Activated CD4-positive, alpha-beta T cell treated with anti-CD3 and anti-CD28 coated beads, Interleukin-10, Interleukin-2, amounts not matched to agents 100 ng/mL and 50 ng/mL, durations not matched to agents 16 hours and 8 hours (primary cell): Measurements from ENCODE around the gene LSM4.
"Not testable (repeated sequence)": the region's sequence is repeated elsewhere in the genome, so short reads cannot be mapped to it uniquely, and the experiment has no call there.

ENCODE experiments used
- DNase-seq: peaks from one replicate; pipeline ENCODE4 v3.0.0-alpha.2; 2020

LSM4 gene

DNA sequence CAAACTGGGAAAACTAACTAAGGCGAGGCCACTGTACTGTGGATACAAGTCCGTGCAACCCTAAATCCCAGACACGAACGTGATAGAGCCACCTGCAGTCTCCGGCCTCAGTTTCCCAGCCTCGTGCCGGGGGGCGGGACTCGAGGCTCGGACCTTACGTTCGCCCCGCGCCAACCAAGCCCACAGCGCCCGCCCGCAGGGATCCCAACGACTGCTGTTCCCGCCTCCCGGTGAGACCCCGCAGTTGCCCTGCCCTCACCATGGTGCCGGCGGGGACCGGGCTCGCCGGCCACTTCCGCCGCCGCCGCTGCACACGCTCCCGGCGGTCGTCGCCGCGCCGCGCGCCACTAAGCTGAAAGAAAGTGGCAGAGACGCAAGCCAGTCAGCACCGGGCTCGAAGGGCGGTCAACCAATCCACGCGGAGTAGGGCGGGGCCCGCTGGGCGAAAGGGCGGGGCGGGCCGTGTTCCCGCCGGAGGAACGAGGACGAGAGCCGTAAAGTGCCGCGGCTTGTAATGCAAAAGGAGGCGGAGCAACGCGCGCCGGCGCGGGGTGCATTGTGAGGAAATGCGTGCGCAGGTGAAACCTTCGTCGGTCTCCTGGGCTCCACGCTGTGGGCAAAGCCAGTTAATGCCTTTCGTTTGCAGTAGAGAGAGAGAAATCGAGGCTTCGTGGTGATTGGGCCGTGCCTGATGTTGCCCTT lies at the start of gene LSM4:
Gene LSM4, minus strand, starts transcription at position 318 of the 702 bp plus-strand sequence. Its CDS starts 56 bp downstream, at position 262.
- DNase-seq, result peak; percentile 100

DNA sequence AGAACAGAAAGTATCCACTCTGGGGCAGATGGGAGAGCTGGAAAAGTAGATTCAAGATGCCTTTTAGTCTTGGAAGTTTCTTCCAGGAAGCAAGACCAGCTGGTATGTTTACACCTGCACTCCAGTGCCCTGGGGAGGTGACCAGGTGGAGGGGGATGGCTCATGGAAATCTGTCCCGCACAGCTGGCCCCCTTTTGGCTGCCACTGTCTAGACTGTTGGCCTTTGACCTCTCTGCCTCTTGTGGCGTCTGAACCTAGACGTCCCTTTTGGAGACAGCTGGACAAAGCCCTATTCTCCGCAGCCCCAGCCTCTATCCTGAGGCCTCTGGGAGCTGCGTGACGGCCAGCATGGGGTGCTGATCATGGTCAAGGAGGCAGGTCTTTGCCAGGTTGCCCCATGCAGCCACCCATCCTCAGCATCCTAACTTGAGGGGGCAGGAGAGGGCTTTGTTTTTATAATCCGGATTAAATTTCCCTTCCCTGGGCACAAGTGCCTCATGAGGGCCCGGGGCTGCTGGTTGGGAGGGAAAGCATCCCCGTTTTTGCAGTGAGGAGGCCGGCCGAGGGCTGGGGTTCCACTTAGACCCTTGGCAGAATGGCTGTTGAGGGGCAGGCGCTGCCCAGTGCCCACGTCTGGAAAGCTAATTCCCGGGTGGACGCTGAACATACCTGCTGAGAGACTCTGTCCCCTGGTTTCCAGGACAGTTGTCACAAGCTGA lies 45.8 kb upstream of the LSM4 start:
- DNase-seq, result no peak

DNA sequence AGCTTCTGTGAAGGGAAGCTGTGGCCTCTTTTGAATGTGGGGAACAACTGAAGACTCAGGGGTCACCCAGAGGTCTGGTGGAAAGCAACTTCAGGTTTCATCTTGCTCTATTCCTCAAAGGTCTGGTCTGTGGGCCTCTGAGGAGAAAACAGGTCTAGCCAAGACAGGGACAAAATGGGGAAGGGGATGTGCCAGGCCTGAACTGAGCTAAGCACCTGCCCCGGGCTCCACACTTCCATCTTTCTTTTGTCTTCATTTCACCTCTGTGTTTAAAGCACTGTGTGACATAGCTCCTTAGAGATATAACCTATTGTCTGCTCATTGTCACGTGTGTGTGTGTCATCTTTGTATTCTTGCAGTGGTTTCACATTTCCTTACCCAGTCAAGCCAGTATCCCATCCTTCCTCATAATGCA lies 43.2 kb upstream of the LSM4 start:
- no peak for DNase-seq

DNA sequence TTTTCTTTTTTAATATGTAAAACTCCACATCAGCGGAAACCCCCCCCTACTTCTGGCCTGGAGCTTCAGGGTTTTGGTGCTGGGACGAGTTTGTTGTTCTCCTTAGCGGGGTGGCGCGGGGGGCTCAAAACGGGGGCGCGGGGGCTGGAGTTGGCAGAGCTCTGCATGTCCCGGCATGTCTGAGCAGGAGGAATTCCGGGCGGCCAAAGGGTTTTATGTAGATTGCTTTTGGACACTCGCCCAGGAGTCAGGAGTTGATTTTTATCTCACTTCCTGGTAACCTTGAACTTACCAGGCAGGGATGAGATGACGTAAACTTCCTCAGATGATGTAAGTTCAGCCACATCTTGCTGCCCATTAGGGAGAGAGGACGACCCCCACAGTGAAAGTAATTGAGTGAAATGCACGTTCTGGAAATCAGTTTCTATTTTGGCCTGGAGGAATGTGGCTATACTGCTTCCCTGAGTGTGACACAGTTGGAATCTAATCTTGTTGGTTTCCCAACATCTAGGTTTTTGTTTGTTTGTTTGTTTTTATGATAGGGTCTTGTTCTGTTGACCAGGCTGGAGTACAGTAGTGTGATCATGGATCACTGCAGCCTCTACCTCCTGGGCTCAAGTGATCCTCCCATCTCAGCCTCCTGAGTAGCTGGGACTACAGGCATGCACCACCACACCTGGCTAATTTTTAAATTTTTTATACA lies 42.1 kb upstream of the LSM4 start:
- DNase-seq, result no peak

DNA sequence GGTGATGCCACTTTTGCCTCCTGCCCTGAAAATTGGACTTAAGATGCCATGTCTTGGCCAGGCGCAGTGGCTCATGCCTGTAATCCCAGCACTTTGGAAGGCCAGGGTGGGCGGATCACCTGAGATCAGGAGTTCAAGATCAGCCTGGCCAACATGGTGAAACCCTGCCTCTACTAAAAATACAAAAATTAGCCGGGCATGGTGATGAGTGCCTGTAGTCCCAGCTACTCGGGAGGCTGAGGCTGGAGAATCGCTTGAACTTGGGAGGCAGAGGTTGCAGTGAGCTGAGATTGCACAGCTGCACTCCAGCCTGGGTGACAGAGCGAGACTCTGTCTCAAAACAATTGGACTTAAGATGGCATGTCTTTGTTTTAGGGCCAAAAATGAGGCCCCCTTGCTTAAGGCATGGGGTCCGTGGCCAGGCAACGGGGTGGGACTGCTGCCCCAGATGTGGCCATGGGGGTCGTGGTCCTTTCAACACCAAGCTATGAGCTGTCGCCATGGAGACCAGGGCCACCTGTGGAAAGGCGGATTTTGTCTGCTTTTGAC lies 41.5 kb upstream of the LSM4 start:
- DNase-seq, result not testable (repeated sequence)

DNA sequence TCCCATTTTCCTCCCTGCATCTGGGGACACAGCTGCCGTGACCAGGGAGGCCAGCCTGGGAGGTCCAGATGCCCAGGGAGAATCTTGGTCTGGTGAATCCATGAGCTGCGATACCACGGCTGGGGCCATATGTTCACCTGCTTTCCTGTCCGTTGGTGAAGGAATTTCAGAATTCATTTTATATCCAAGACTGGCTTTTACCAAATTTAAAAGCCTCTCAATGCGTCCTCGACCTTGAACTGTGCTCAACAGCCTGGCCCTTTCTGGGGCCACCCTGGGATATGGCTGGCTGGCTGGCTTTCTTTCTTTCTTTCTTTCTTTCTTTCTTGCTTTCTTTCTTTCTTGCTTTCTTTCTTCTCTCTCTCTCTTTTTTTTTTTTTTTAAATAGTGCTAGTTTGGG lies 40.9 kb upstream of the LSM4 start:
- DNase-seq, result no peak

DNA sequence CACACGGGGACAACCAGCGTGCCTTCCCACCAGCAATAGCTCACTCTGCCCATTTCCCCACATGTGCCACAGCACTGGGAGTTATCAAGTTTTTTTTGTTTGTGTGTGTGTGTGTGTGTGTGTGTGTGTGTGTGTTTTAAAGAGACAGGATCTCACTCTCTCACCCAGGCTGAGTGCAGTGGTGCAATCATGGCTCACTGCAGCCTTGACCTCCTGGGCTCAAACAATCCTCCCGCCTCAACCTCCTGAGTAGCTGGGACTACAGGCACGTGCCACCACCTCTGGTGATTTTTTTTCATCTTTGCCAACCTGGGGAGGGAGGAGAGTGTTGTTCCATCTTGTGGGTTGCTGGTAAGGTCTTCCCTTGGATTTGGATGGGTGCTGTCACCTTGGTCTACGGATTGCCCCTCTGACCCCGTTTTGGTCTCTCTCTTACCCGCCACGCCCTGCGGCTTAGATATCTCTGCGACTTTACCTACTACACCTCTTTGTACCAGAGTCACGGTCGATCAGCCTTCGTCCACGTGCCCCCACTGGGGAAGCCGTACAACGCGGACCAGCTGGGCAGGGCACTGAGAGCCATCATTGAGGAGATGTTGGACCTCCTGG lies 40.2 kb upstream of the LSM4 start:
- DNase-seq, result no peak

DNA sequence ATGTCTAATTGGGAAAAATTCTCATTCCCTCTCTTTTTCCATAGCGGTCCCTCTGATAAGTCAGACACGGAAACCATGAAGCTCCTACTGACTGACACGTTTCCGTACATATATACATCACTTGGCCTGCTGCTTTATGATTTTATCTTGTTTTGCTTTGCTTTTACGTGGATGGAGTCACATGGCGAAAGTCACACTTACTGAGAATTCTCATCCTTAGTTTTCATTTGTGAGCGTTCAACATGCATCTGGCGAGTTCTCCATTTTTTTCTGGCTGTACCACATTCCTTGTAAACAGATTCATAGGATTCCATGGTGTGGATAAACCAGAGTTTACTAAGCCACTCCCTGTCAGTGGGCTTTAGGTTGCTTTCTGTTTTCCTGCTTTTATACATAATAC lies 38.8 kb upstream of the LSM4 start:
- no peak for DNase-seq

DNA sequence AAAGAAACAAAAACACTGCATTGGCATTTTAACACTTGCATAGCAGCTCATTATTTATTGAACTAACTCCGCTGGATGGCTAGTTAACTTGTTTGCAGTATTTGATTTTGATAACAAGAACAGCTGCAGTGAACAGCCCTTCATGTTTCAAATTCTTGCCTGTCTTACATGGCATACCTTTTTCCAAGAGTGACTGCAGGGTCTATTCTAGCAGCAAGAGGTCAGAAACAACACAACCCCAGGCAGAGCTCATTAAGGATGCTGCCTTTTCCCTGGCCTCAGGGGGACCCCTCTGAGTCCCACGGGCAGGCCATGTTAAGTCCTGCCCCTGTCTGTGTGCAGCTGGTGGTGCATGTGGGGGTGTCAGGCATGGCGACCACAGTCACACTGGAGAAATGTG lies 34.2 kb upstream of the LSM4 start:
- no peak for DNase-seq

DNA sequence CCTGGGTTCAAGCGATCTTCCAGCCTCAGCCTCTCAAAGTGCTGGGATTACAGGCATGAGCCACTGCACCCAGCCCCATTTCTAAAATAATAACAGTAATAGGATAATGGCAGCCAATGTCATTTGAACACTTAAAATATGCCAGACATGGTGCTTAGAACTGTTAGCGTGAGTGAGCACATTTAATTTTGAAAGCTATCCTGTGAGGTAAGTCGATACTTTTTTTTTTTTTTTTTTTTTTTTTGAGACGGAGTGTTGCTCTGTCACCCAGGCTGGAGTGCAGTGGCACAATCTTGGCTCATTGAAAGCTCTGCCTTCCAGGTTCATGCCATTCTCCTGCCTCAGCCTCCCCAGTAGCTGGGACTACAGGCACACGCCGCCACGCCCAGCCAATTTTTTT lies 31.9 kb upstream of the LSM4 start:
- not testable (repeated sequence) for DNase-seq

DNA sequence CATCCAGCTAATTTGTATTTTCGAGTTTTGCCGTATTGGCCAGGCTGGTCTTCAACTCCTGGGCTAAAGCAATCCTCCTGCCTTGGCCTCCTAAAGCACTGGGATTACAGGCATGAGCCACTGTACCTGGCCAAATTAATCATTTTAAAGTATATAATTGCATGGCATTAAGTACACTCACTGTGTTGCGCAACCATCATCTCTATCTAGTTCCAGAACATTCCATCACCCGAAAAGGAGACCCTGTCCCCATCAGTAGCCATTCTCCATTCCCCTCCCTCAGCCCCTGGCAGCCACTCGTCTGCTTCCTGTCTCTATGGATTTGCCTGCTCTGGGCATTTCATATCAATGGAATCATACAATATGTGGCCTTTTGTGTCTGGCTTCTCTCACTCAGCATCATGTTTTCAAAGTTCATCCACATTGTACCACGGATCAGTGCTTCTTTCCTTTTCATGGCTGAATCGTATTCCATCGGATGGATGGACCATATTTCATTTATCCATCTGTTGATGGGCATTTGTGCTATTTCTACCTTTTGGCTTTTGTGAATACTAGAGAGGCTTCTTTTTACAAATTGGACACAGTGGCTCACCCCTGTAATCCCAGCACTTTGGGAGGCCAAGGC lies 30.6 kb upstream of the LSM4 start:
- DNase-seq, result no peak

DNA sequence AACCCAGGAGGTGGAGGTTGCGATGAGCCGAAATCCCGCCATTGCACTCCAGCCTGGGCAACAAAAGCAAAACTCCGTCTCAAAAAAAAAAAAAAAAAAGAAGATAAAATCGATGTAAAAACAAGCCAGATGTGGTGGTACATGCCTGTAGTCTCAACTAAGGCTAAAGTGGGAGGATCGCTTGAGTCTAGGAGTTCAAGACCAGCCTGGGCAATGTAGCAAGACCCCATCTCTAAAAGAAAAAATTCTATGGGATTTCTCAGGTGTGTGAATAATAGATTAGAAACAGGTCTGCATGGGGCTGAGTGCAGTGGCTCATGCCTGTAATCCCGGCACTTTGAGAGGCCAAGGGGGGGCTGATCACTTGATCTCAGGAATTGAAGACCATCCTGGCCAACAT lies 28.7 kb upstream of the LSM4 start:
- DNase-seq, result no peak

DNA sequence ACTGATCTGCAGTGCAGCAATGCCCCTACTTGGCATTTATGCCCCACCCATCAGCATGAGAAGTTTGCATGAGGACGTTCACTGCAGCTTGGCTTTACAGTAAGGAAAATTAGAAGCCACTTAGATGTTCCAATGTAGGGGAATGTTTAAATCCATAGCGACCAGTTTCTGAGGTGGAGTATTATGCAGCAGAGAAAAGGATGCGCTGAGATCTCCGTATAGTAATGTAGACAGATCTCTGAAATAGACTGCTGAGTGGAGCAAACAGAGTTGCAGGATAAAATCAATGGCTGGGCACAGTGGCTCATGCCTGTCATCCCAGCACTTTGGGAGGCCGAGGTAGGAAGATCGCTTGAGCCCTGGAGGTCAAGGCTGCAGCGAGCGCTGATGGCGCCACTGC lies 27.6 kb upstream of the LSM4 start:
- DNase-seq, result no peak

DNA sequence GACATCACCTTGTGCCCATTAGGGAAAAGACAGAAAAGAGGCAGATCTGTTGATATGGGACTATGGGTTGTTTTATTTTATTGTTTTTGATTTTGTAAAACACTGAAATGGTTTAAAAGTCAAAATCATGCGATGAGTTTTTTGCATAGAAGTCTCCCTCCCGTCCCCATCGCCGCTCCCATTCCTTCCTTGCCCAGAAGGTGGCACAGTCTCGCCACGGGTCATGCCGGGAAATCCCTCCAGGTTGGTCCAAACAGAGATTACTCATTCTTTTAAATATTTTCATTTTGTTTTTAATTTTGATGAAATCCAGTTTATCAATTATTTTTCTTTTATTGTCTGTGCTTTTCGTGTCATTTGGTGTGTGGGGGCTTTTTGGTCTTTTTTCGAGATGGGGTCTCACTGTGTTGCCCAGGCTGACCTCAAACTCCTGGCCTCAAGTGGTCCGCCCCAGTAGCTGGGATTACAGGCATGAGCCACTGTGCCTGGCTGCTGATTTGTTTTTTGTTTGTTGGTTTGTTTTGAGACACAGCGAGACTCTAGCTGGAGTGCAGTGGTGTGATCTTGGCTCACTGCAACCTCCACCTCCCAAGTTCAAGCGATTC lies 26.8 kb upstream of the LSM4 start:
- peak; percentile 37 for DNase-seq

DNA sequence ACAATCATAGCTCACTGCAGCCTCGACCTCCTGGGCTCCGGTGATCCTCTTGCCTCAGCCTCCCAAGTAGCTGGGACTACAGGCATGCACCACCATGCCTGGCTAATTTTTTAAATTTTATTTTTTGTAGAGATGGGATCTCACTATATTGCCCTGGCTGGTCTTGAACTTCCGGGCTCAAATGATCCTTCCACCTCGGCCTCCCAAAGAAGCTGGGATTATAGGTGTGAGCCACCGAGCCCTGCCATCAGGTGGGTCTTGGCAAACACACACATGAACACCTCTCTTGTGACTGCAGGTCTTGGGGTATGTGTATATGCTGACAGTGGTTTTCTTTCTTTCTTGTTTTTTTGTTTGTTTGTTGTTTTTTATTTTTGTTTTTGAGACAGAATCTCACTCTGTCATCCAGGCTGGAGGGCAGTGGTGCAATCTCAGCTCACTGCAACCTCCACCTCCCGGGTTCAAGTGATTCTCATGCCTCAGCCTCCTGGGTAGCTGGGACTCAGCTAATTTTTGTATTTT lies 26.0 kb upstream of the LSM4 start:
- DNase-seq, result not testable (repeated sequence)

DNA sequence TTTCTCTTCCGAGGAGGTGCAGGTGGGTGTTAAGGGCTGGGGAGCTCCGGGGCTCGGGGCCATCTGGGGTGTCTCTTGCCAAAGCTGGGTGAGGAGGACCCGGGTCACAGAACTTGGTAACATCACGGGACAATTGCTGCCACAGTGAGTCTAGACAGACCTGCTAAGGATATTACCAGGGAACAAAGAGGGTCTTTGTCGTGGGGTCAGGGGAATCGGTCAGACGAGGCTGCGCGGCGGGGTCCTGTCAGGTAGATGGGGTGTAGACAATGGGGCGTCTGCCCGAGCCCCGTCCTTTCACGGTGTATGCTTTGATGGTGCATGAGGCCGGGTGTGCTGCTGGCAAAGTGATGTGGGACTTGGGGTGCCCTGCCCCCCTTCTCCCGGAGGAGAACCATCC lies 25.3 kb upstream of the LSM4 start:
- no peak for DNase-seq

DNA sequence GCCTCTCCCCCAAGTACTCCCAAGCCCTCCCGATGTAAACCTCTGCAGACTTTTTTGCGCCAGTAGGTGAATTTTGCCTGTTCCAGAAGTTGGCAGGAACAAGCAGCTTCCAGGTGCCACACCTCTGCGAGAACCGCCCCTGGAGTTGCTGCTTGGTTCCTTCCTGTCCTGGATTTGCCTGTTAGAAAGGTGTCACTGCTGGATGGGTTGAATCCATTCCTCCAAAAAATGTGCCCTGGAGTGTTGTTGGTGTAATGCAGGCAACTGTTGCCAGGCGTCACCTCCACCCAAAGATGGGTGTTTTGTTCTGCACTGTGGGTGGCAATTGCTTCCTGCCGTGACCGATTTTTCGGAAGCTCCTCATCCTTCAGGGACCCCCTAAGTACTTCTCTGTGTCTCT lies 23.2 kb upstream of the LSM4 start:
- DNase-seq, result no peak

DNA sequence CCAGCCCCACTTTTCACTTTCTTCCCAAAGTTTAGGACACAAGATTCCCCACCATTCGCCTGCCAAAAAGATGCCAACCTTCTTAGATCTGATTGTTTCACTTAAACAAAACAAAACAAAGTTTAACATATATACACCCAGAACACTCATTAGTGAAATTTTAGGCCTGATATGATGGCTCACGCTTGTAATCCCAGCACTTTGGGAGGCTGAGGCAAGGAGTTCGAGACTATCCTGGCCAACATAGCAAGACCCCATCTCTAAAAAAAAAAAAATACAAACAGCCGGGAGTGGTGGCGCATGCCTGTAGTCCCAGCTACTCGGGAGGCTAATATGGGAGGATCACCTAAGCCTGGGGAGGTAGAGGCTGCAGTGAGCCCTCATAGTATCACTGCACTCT lies 22.4 kb upstream of the LSM4 start:
- no peak for DNase-seq

DNA sequence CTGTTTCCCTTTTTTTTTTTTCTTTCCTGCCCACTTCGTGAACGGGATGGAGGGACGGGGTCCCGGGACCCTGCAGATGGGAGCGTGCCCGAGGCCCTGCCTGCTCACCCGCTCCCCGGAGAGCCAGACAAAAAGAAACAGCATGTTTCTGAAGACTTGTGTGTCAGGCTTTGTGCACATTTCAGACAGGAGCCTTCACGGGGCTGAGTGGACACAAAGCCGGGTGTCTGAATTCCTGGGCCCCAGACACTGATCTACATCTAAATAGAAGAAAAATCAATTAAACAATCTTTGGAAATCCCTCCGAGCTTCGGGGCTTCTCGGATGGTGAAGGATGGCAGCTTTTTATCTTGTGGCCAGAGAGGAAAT lies 21.7 kb upstream of the LSM4 start:
- no peak for DNase-seq

DNA sequence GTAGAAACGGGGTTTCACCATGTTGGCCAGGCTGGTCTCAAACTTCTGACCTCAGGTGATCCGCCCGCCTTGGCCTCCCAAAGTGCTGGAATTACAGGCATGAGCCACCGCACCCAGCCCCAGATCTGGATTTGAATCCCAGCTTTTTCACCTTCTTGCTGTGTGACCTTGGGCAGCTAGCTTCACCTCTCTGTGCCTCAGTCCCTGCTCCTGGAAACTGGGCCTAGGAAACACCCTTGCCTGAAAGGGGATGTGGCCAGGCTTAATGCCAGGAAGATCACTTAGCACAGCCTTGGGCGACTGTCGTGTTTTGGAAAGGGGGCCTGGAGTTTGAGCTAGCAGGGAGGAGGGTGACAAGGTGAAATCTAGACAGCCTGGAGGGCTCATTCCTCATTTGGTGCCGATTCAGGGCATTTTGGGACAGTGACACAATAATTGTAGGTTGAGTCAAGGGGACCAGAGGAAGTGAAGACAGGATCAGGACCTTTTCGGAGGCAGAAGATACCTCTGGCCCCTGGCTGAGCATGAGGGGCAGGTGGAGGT lies 19.3 kb upstream of the LSM4 start:
- no peak for DNase-seq

DNA sequence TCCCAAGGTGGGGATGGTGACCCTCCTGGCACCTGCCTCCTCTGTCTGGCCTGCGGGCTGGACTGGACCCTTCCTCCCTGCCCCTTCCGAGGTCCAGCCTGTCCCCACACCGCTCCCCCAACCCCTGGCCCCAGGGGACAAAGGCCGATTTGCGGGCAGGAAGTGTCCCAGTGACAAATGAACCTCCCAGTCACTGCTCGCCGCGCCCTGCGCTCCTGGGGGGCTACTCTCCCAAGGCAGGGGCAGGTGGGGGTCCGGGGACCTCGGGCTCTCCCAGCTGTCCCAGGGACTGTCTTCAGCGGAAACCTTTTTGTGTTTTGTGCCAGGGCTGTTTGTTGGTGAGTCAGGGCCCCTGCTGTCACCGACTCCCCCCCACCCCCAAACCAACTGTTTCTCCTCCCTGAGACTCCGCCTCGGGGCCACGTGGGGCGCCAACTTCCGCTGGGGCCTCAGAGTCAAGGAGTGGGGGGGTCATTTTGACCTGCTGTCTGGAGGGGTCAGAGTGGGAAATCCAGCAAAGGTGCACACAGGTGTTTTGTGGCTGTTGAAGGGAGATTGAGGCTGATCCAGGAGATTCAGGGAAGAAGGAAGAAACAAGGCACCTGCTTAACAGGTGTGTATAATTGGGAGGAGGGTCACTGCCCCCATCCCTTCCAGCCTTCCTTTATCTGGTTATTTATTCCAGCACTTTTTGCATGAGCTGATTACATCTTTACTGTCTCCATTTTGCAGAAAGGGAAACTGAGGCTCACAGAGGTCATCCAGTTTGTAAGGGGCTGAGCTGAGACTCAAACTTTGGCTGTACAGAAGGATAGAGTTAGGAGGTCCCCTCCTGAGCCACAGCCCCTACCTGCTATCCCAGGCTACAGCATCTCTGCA lies 18.4 kb upstream of the LSM4 start:
- peak; percentile 75 for DNase-seq
